HG03097 (cell line): Measurements from ENCODE around the gene RAB30.
"Not testable (repeated sequence)": the region's sequence is repeated elsewhere in the genome, so short reads cannot be mapped to it uniquely, and the experiment has no call there.

ENCODE experiments used
- ATAC-seq: cut with Tn5 transposase; IDR thresholded peaks from one replicate; pipeline ENCODE4 v1.9.1; 2021; ENCODE audit not compliant: unreplicated experiment, low FRiP score

RAB30 gene

DNA sequence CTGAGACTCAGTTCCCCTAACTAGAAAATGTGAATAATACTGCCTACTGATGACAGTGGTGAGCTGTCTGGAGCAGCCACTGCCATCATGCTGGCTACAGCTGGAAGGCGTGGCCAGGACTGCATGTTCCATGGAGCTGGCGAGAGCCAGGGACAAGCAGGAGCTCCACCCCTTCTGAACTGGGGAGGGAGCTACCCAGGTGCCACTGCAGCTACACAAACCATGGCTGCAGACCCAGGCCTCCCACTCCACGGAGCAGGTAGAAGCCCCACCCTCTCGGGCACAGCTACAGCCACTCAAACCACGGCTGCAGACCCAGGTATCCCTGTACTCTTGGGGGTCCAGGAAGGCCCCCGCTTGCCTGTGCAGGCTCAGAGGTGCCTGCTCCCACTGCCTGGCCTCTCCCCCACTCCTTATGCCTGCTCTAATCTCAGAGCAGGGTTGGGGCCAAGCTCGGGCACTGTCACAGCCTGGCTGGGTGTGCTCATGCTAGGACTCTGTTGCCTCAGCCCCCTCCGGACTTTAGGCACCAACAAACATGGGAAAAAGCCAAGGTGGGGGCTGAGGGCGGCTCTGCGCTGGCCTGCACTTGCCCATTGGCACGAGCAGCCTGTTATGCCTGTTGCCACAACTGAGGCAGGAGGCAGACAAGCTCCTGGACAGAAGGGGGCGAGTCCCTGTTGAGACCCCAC lies 51.7 kb downstream of the RAB30 start:
- no peak for ATAC-seq

DNA sequence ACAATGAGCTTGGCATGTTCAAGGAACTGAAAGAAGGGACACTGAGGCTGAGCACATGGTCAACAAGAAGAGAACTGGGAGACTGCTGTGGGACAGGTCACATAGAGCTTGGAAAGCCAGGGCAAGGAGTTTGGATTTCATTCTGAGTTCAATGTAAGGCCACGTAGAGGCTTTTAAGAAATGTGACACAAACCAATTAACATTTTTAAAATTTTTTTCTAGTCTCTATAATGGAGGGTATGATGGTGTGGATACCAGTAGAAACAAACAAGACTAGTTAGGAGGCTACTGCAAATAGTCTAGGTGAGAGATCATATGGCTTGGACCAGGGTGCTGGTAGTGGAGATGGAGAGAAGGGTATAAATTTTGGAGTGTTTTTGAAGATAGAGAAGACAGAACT lies 56.7 kb downstream of the RAB30 start:
- no peak for ATAC-seq

DNA sequence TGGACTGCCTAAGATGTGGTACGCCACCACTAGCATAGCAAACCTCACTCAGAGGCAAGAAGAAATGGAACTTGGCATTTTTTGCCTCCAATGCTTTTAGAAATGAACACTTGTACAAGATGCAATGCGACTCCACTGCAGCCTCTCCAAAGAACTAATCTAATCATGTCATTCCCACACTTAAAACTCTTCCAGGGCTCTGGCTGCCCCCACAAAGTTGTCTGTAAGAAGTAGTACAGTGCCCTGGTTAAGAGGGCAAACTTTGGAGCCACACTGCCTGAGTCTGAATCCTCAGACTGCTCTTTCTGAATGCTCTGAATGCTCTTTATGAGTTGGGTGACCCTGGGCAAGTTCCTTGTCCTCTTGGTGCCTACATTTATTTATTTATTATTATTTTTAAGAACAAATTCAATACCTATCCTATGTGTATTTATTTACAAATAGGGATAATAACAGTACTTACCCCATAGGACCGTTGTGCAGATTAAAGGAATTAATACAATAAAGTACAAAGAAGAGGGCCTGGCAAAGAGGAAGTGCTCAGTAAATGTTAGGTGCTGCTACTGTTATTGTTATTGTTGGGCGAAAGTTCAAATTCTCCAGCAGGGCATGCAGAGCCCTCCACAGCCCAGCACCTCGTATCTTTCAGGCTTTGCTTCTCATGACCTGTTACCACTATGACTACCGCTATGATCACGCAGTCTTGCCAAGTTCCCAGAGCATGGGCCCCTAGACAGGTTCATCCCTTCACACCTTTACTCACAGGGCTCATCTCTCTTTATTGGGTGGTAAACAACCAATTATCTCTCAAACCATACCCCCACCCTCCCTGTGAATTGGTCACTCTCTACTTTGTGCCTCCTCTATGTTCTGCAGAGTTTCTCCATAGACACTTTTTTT lies 59.3 kb downstream of the RAB30 start:
- no peak for ATAC-seq

DNA sequence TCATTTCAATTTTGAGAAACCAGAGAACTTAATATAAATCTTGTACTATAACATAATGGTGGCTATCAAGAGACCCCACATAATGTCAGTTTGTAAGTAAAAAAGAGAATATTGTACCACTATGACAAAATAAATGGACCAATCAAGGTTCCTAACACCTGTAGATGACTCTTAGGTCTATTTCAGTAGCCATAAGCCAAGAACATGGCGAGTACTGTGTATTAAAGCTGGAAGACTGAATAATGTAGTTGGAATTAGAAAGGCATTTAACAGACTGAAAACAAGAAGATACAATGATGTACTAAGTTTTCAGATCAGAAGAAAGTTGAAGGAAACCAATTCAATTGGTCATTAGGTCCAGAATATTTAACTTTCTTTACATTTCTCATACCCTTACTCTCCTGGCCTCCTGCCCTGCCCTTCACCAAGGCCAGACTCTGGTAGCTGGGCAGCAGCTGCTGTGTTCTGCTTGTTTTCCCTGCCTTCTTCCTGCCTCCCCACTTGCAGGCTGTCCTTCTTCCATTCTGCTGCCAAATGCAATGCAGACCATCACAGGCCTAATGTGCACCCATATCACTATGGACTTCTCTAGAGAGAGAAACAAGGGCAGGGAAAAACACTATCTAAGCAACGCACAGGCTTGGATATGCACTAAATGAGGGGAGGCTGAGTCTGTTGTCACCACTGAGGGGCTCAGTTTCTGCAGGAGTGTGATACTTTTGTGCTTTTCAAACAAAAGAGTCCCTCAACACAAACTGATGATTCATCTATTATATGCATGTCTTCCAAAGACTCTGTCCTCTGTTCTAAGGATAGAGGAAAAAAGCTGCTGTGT lies 60.1 kb downstream of the RAB30 start:
- ATAC-seq, result no peak

DNA sequence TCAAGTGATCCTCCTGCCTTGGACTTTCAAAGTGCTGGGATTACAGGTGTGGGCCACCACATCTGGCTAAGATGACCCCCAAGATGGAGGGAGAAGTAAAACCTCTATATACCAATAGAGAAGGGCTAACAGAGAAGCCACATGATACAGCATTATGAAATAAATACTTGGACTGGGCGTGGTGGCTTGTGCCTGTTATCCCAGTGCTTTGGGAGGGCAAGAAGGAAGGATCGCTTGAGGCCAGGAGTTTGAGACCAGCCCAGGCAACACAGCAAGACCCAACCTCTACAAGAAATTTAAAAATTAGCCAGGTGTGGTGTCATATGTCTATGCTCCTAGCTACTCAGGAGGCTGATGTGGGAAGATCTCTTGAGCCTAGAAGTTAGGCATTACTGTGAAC lies 61.7 kb downstream of the RAB30 start:
- ATAC-seq, result no peak

DNA sequence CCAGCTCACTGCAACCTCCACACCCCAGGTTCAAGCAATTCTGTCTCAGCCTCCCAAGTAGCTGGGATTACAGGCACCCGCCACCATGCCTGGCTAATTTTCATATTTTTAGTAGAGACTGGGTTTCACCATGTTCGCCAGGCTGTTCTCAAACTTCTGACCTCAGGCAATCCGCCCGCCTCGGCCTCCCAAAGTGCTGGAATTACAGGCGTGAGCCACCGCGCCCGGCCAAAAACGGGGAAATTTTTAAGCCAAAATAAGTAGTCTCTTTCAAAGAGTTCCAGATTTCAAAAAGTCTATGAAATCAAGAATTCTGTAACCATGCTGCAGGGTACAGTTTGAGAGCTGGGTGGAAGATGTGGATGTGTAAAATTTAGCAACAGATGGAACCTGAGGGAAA lies 62.6 kb downstream of the RAB30 start:
- ATAC-seq, result not testable (repeated sequence)

DNA sequence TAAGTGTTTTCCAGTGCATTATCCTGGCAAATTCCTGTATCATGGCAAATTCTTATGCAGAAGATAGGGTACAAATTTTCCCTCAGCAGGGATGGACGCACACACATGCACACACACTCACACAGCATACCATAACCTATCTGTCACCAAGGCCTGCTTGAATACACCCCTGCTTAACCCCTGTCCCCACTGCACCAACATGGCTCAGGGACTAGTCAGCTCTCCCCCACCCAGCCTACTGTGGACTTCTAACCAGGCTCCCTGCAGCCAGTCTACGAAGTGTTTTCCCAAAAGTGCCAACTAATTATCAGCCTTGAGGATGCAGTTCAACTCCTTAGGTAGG lies 63.1 kb downstream of the RAB30 start:
- no peak for ATAC-seq

DNA sequence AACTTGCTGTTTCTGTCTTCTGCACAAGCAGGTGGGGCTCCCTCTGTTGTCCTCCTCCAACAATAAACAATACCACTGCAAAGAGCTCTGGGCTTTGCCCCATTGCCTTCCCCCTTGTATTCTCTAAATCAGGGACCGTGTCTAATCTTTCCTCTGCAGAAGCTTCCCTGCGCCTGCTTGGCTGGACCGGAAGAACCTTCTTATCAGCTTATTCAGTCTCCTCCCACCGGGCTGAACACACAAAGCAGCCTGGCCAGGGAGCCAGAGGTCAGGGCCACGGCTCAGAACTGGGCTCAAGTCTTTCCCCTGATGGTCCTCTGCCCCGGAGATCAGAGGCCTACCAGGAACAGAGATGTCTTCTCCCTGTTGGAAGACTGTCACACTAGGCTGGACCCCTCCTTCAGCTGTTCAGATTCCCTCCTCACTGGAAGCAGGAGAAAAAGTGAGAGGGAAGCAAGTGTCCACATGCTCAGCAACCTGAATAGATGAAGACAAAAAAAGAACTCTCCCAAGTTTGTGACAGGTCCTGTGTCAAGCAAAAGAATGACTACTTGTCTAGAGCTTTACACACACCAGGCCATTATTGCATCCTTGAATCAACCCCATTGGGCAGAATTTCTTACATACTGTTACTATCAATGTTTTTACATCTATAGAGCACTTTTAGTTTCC lies 63.7 kb downstream of the RAB30 start:
- no peak for ATAC-seq

DNA sequence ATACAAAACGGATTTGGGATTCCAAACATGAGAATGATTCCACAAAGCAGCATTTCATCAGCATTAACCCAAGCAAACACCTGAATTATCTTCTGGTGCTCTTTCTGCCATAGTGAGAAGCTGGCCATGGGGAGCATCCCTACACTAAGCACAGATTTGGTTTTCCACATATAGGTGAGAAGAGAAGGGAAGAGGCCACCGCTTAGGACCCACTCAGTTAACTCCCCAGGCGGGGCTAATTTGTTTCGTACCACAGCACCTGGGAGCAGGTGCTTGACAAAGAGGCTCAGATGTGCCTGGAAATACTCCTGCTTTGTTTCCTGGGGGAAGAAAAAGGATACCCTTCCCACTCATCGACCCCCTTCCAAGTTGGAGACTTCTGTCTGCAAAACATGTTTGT lies 64.2 kb downstream of the RAB30 start:
- no peak for ATAC-seq

DNA sequence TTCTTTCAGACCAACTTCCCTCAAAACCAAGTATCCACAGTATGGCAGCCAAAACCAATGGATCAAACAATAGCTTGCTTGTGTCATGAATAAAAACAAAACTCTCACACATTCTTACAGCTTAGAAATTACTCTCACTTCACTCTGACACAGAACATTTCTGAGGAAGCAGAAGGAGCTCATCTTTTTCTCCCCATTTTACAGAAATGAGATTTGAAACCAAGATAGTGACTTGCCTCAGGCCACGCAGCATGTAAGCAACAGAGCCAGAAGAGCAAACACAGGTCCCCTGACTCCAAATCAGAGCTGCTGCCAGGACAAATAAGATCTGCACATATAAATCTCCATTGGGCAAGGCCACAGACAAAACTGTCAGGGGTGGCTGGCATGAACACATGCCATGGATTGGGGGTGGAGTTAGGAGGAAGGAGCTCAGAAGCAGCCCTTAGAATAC lies 64.8 kb downstream of the RAB30 start:
- ATAC-seq, result no peak

DNA sequence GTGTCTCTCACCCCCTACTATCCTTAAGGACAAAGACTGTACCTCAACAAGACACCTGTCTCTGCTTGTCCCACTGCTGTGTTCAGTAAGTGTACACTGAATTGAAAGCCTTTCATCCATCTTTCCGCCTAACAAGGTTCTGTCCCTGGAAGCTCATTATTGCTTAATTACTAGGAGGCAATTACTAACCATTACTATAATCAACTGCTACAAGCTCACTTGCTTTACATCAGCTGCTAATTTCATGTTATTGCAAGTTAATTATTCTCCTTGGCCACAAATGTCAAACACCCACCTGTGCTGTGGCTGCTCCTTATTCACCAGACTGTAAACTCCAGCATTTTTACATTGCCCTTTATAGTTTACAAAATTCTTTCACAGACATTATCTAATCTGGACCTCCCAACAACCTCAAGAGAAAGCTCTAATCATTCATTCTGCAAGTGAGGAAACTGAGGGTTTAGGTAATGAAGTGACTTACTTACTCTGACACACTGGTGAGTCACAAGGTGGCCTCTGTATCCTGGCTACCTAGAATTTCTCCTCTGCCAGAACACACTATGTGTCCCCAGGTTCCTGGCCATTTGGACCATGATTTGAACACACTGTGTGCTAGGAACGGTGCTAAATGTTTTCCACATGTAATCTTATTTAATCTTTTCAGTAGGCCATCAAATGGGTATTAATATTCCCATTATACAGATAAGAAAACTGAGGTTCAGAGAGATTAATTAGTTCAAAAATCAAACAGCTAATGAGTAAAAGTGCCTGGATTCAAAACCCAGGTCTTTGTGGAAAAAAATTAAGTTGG lies 66.7 kb downstream of the RAB30 start:
- no peak for ATAC-seq

DNA sequence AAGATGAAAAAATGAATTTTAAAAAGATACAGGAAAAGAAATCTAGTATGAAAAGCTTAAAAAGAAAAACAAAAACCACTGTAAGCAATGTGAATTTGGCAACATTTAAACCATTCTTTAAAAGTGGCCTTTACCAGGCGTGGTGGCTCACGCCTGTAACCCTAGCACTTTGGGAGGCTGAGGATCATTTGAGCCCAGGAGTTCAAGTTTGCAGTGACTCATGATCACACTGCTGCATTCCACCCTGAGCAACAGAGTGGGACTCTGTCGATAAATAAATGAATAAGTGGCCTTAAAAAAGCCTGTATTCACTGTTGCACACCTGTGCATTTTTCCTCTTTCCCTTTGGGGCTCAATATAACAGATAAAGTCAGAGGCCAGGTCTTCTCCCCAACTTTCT lies 69.2 kb downstream of the RAB30 start:
- ATAC-seq, result no peak

DNA sequence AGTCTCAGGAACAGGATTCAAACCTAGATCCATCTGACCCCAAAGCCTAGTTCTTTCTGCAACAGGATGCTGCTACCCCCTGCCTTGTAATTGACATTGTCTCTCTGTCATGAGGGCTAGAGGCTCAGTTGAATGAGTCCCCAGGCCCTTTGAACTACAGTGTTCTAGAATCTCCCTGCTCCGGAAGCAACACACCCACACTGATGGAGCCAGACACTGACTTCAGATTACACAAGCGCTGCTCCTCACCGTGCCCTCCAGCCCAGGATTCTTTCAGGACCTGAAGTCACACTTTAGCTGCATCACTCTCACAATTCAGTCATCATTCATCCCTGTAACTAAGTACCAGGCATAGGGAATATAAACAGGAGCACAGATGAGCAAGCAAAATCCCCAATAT lies 69.6 kb downstream of the RAB30 start:
- no peak for ATAC-seq

DNA sequence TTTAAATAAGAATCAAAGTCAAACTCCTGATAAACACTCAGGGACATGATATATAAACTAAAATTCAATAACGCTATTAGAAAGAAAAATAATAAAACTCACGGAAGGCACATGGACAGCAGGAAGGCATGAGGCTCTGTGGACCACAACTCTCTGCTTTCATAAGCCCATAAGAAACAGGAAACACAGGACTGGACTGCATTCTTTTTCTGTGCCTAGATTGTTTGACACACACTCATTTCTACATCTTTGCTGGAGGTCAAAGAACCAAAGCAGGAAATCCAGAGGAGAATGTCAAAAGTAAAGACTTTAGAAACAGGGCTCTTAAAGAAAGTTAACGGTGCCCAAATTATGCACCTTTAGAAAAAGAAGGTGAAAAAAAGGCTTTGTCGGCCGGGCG lies 71.3 kb downstream of the RAB30 start:
- no peak for ATAC-seq

DNA sequence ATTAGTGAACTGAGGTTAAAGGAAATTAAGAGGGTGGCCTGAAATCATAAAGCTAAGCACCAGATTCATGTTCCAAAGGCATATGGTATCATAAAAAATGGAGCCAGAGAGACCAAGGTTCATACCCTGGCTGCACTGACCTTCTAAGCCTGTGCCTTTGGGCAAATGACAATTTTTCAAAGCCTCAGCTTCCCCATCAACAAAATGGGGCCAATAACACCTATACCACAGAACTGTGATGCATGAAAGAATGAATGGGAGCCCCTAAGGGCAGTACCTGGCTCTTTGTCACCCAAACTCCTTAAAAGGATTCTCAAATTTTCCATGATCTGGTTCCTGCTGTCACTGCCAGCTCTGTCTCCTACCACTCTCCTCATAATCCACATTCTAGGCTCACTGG lies 72.5 kb downstream of the RAB30 start:
- ATAC-seq, result no peak

DNA sequence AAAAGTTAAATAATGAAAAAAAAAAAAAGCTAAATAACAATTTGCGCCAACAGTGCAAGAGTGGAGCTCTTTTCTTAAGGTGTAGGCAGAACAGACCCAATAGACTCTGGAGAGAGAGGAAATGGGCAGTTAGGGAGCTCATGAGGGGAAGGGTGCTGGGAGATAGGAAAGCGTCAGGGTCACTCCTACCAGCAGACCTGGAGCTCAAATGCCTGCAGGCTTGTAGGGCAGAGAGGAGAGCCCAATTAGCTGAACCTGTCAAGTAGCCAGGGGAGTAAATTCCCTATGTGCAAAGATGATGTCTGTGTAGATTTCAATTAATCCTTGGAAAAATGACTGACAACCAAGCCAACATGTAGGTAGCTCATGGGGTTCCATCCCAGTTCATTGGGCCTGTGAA lies 73.0 kb downstream of the RAB30 start:
- ATAC-seq, result no peak

DNA sequence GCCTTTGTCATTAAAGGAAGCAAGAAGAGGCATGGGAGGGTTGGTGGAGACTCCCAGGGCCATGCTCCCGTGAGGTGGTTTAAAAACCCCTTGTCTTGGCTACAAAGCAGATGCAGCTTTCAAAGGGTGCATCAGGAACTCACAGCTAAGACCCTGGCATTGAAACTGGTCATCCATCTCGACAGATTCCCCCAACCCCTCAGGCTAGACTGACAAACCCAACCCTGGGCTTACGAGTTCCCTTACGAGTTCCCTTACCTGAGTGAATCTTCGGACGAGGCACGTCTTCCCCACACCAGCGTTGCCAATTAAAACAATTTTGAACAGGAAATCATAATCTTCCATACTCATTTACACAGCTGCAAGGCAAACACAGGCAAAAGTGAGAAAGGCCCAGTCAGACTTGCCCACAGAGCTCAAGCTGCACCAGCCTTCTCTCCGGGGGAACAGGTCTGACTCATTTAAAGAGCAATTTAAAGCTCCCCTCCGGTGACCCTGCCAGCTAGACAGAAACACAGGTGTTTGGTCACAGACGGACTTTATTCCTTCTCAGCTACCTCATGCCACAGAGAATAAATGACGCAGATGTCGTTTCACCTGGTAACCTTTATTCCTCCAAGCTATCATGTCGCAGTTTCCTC lies 74.6 kb downstream of the RAB30 start:
- peak; percentile 91 for ATAC-seq

DNA sequence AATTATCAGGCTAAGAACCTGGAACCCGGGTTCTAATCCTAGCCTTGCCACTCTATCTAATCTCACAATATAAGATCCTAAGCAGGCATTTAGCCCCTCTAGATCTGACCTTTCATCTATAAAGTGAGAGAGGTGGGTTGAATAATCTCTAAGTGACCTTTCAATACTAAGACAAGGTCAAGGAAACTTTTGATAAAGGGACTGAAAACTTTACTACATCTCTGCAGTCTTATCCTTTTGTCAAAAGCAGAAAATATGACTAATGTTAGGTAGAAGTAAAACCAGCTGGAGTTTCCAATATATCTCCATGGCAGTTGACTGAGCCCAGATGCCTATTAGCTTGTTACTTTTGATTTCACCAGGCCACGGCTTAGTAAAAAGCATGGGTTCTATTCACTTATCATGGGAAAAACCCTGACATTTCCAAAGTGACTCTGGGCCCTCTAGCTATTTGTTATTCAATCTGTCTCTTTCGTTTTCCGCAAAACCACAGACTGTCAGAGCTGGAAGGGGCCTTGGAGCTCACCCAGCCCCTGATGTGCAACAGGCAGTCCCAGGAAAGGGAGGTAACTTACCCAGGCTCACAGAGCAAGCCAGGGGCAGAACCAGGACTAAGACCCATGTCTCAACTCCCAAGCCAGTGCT lies 75.8 kb downstream of the RAB30 start:
- peak; percentile 34 for ATAC-seq

DNA sequence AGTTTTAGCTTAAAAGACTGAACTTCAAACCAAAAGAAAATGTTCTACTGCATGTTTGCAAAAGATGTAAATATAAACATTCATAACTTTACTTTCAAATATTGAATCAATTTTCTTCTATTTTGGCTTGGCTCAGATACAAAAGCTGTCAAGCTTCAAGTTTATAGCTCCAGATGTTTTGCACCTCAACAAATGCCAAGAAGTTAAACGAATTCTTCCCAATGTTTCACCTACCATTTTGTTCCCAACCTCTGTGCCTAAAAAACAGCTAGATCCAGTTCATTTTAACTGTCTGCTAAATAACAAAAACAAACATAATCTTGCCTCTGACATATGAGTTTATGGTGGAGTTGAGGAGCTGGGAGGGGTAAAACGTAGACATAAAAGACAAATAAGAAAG lies 76.5 kb downstream of the RAB30 start:
- no peak for ATAC-seq
